HepG2 (cell line): ENCODE results near the gene NOSTRIN. TPM values are rescaled to one million over a fixed set of nuclear protein-coding genes. Genes with fewer than 3 reads are reported as not detected.

Source experiments
- ATAC-seq: fragments of 200-7000 bp; cut with Tn5 transposase; 3 replicates; pipeline ENCODE4 v1.9.1; 2020; ENCODE audit warnings: mild to moderate bottlenecking, moderate library complexity
- BruUV-seq: library from RNA; stranded (reverse); fragments of 400-500 nt; replicated peaks from 2 replicates; lab custom pipeline; 2021; lab: Mats Ljungman, UMichigan
- CTCF ChIA-PET: fragments of 300-600 bp; formaldehyde crosslinking; extraction: SDS; loops from one replicate; lab custom pipeline; 2021; ENCODE audit warnings: low total read pairs, inconsistent platforms, low intra/inter-chr PET ratio; lab: Yijun Ruan, JAX
- POLR2A ChIA-PET: fragments of 350-600 bp; sonication (Branson Sonifier 250); formaldehyde crosslinking; loops from one replicate; lab custom pipeline; 2020; ENCODE audit warnings: antibody characterized with exemption, inconsistent platforms; lab: Yijun Ruan, JAX
- DNase-seq: peaks from one replicate; pipeline ENCODE4 v3.0.0-alpha.2; 2015; ENCODE audit warnings: low spot score
- FAIRE-seq: peaks from 3 replicates; lab custom pipeline; 2011; peaks lifted over from hg19 to GRCh38; lab: Jason Lieb, UNC
- H2AFZ ChIP-seq: one replicate; pipeline ENCODE4 v1.6.1; 2011; ENCODE audit warnings: low read length, inconsistent platforms
- H3K27ac ChIP-seq: fragments of 300-600 bp; 3 replicates; pipeline ENCODE4 v1.8.0; 2011; ENCODE audit warnings: mixed run types, mild to moderate bottlenecking, mixed read lengths, low read length, inconsistent platforms; ENCODE audit not compliant: insufficient read depth; ENCODE audit errors: extremely low read length
- H3K27me3 ChIP-seq, 2 experiments: fragments of 200-600 bp in 1 of 2; 2 replicates in 1 of 2; 3 replicates in 1 of 2; pipeline versions ENCODE4 v1.6.0 to v1.8.0; 2011; ENCODE audit warnings: low read length in 2 of 2, mild to moderate bottlenecking in 2 of 2, moderate library complexity in 2 of 2, inconsistent platforms in 1 of 2; ENCODE audit not compliant: insufficient read depth in 2 of 2, control insufficient read depth in 1 of 2
- H3K36me3 ChIP-seq, 2 experiments: fragments of 200-600 bp in 1 of 2; replicated peaks in 1 of 2; 2 replicates in 1 of 2; 3 replicates in 1 of 2; pipeline versions ENCODE4 v1.5.1 to v1.8.0; 2011; ENCODE audit warnings: low read length in 2 of 2, inconsistent platforms in 1 of 2; ENCODE audit not compliant: insufficient read depth in 2 of 2, control insufficient read depth in 1 of 2
- H3K4me1 ChIP-seq: 2 replicates; pipeline ENCODE4 v1.5.1; 2012; ENCODE audit warnings: low read length, inconsistent platforms; ENCODE audit not compliant: insufficient read depth
- H3K4me2 ChIP-seq: 2 replicates; pipeline ENCODE4 v1.6.0; 2011; ENCODE audit warnings: low read depth, low read length, inconsistent platforms
- H3K4me3 ChIP-seq, 3 experiments: fragments of 200-600 bp in 1 of 3; sonication (generic), shearing (Covaris generic) in 1 of 3; replicated peaks in 1 of 3; 2 replicates each; pipeline ENCODE4 v1.5.1; 2011 to 2016; ENCODE audit warnings: low read length in 3 of 3, inconsistent platforms in 2 of 3, low read depth in 2 of 3, mild to moderate bottlenecking in 2 of 3, control low read depth in 1 of 3, mixed read lengths in 1 of 3; ENCODE audit not compliant: insufficient read depth in 1 of 3
- H3K79me2 ChIP-seq: one replicate; pipeline ENCODE4 v1.6.1; 2011; ENCODE audit warnings: low read length, inconsistent platforms; ENCODE audit not compliant: insufficient read depth
- H3K9ac ChIP-seq: 2 replicates; pipeline ENCODE4 v1.6.0; 2011; ENCODE audit warnings: mild to moderate bottlenecking, low read depth, low read length, inconsistent platforms; ENCODE audit not compliant: insufficient read depth
- H3K9me3 ChIP-seq: 2 replicates; pipeline ENCODE4 v1.5.1; 2012; ENCODE audit warnings: mild to moderate bottlenecking, low read length
- H4K20me1 ChIP-seq: 2 replicates; pipeline ENCODE4 v1.6.0; 2011; ENCODE audit warnings: inconsistent platforms, mild to moderate bottlenecking, low read length, moderate library complexity; ENCODE audit not compliant: insufficient read depth
- AFF4 ChIP-seq: sonication (generic); formaldehyde crosslinking; IDR thresholded peaks from 2 replicates; pipeline ENCODE4 v1.4.0; 2020; ENCODE audit warnings: missing genetic modification reagents
- CREB1 ChIP-seq, 2 experiments: fragments of 450-650 bp in 1 of 2; IDR thresholded peaks; 2 replicates each; pipeline ENCODE4 v1.6.1; 2016 to 2017; ENCODE audit warnings: control low read depth in 1 of 2, mild to moderate bottlenecking in 1 of 2, missing compliant biosample characterization in 1 of 2, missing genetic modification characterization in 1 of 2
- MAF1 ChIP-seq: sonication (generic); formaldehyde crosslinking; IDR thresholded peaks from 2 replicates; pipeline ENCODE4 v1.5.0; 2020; ENCODE audit warnings: missing genetic modification reagents, borderline replicate concordance
- NFKB2 ChIP-seq: sonication (generic); formaldehyde crosslinking; IDR thresholded peaks from 2 replicates; pipeline ENCODE4 v1.4.0; 2020; ENCODE audit warnings: missing genetic modification reagents, borderline replicate concordance
- REST ChIP-seq, 2 experiments: IDR thresholded peaks; 2 replicates each; pipeline ENCODE4 v1.6.1; 2011 to 2012; ENCODE audit warnings: low read length in 2 of 2, borderline replicate concordance in 1 of 2, low read depth in 1 of 2, mild to moderate bottlenecking in 1 of 2, moderate library complexity in 1 of 2
- SRSF4 ChIP-seq: fragments of 200-400 bp; formaldehyde crosslinking; IDR thresholded peaks from one replicate; pipeline ENCODE4 v1.6.1; 2018; ENCODE audit warnings: mild to moderate bottlenecking, low read depth, low read length, moderate library complexity; ENCODE audit not compliant: poor library complexity, severe bottlenecking
- ZNF549 ChIP-seq: sonication (generic); formaldehyde crosslinking; IDR thresholded peaks from 2 replicates; pipeline ENCODE4 v1.5.0; 2020; ENCODE audit warnings: missing genetic modification reagents
- WGBS: methylation state at CpG from one replicate; pipeline ENCODE4 v1.1.6; 2017; ENCODE audit warnings: low lambda C conversion rate; 5-methylcytosine and 5-hydroxymethylcytosine counted together
- in situ Hi-C: cut with HindIII; loops from 2 replicates; pipeline ENCODE4 v1.10.0; 2017; ENCODE audit warnings: low pct_unique_long_range_greater_than_20kb; ENCODE audit not compliant: extremely low pct_ligation_motif_present
- intact Hi-C: fragments of 100-400 bp; cut with micrococcal nuclease; formaldehyde crosslinking; loops from one replicate; pipeline ENCODE4 v1.10.0; 2022; ENCODE audit not compliant: unreplicated experiment
- polyA plus RNA-seq, 8 experiments: library from polyadenylated mRNA; depleted of rRNA in 3 of 8; stranded (reverse) in 7 of 8; unstranded in 1 of 8; fragments of >200 nt; fragmentation: Illumina TruSeq in 4 of 8; extraction: Trizol in 4 of 8; gene quantifications; 2 replicates each; pipeline versions ENCODE4 v1.2.1 to v1.2.3, GENCODE V29; 2011 to 2016; ENCODE audit warnings: low read depth in 4 of 8, missing spikeins in 1 of 8, mixed read lengths in 1 of 8; ENCODE audit not compliant: insufficient read depth in 1 of 8
- total RNA-seq, 5 experiments: library from RNA; depleted of rRNA; stranded (reverse); fragments of >200 nt; fragmentation: Illumina TruSeq; extraction: Trizol; gene quantifications; 2 replicates each; pipeline ENCODE4 v1.2.3, GENCODE V29; 2016; ENCODE audit warnings: low read depth in 1 of 5

The NOSTRIN gene
- total and polyA plus RNA-seq, 2 of the 13 experiments (the other 11 are each of a cell fraction or from before 2014, with no cell fraction given): 0.22 TPM

DNA sequence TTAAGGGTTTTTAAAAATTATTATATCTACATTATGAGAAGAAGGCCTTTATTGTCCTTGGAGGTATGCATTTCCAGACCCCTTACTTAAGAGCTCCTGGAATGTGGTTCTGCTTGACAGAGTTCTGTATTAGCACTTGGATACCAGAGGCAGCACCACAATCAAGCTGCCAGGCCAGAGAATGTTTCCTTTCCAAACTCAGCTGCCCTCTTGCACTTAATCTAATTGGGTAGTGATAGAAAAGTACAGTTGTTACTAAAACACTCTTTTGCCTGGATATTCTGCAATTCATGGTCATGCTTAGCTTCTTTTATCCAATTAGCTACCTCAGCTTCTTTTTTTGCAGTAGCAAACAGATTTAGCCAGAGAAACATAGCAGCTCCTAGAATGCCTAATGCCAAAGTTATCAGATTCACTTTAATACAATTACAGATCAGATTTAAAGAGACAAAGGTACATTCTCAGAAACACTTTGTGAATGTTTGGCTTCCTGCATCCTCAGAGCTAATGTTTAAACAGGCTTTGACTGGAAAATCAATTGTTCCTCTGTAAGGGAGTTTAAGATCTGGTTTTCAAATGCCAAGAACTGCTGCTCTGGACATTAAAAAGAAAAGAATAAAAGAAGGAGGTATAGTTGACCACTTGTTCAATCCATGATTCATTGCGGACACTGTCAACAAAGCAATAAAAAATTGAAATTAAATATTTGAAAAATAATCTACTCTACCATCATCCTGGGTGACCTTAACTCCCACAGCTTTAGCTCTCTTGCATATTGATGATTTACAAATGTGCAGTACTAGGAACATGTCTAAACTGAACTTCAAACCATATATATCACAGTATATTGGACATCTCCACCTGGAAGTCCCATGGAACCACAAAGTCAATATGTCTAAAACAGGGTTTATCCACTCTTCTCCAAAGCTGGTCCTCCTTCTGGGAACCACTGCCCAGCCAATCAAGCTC is 12.8 kb downstream of the NOSTRIN start:
- H3K9me3 ChIP-seq: no peaks in the 10 kb centered on the region
- H3K4me2 ChIP-seq: no peak overlapping the region
- H3K36me3 ChIP-seq: no peaks in the 10 kb centered on the region
- in situ Hi-C loops: no loop called here
- no peak overlapping the region for H3K9ac ChIP-seq
- POLR2A ChIA-PET: no interaction called here
- ATAC-seq (peak; percentile 67), FAIRE-seq (peak; percentile 48)
- CTCF ChIA-PET: no interaction called here
- no peaks in the 10 kb centered on the region for H3K79me2 ChIP-seq
- H3K4me3 ChIP-seq: no peak overlapping the region
- intact Hi-C loops: no loop called here
- H2AFZ ChIP-seq: no peak overlapping the region
- H3K4me1 ChIP-seq: peaks cover 12% of the 10 kb centered on the region
- TF ChIP-seq CREB1 (IDR thresholded peaks at IDR 0.05): no peak
- TF ChIP-seq CREB1 (CRISPR knock-in tag; IDR thresholded peaks at IDR 0.05): 0 out of 2 replicates have a peak, but pooled peaks have one; percentile 14
- TF ChIP-seq SRSF4: no peak
- TF ChIP-seq, all 625 proteins: peak for 1
- no peak for DNase-seq
- WGBS: 66% methylated on average over 1 of the region's 1 CpG
- no peaks in the 10 kb centered on the region for H4K20me1 ChIP-seq
- BruUV-seq: no TSS peak
- no peaks in the 10 kb centered on the region for H3K27me3 ChIP-seq
- H3K27ac ChIP-seq: no peak overlapping the region

GRCh38 chr2:168816369-168816768 is 13.9 kb downstream of the NOSTRIN start:
- CTCF ChIA-PET: no interaction called here
- FAIRE-seq (no peak), ATAC-seq (no peak), DNase-seq (no peak)
- in situ Hi-C loops: no loop called here
- no peak overlapping the region for H3K9ac ChIP-seq
- WGBS: 34% methylated on average over 3 of the region's 3 CpGs
- TF ChIP-seq AFF4: no peak
- TF ChIP-seq ZNF549 (CRISPR knock-in tag): no peak
- TF ChIP-seq REST (IDR thresholded peaks at IDR 0.05; ENCODE audit: borderline replicate concordance in 1 of 2, low read depth in 1 of 2, low read length in 2 of 2): no peak
- no peak for TF ChIP-seq NFKB2 (CRISPR knock-in tag)
- TF ChIP-seq MAF1: no peak
- H3K9me3 ChIP-seq: no peaks in the 10 kb centered on the region
- H3K4me2 ChIP-seq: no peak overlapping the region
- no peak overlapping the region for H3K4me3 ChIP-seq
- H3K36me3 ChIP-seq: no peaks in the 10 kb centered on the region
- no peak overlapping the region for H3K27ac ChIP-seq
- H2AFZ ChIP-seq: no peak overlapping the region
- intact Hi-C loops: no loop called here
- POLR2A ChIA-PET: no interaction called here
- peaks cover 12% of the 10 kb centered on the region for H3K4me1 ChIP-seq
- H3K79me2 ChIP-seq: no peaks in the 10 kb centered on the region
- H3K27me3 ChIP-seq: no peaks in the 10 kb centered on the region
- no peaks in the 10 kb centered on the region for H4K20me1 ChIP-seq
- BruUV-seq: no TSS peak
